GM23338 (cell line): Measurements from ENCODE around the gene FHIT. TPM values are rescaled to one million over a fixed set of nuclear protein-coding genes. Genes with fewer than 3 reads are reported as not detected.
A peak's percentile ranks its signal among the peaks of the same experiment; 100 is the strongest.

Source experiments
- ATAC-seq: fragments of 200-7000 bp; cut with Tn5 transposase; 3 replicates; pipeline ENCODE4 v1.9.1; 2020
- DNase-seq: peaks from one replicate; pipeline ENCODE4 v3.0.0-alpha.2; 2015; ENCODE audit warnings: low spot score
- H2AFZ ChIP-seq: fragments of 200-600 bp; sonication (generic); 2 replicates; pipeline ENCODE4 v1.8.0; 2016; ENCODE audit warnings: antibody characterized with exemption, mild to moderate bottlenecking, moderate library complexity
- H3F3A ChIP-seq: fragments of 200-600 bp; sonication (generic); replicated peaks from 2 replicates; pipeline ENCODE4 v1.8.0; 2017; ENCODE audit warnings: antibody characterized with exemption, mixed run types, low read depth
- H3K27ac ChIP-seq: fragments of 200-600 bp; sonication (generic); 2 replicates; pipeline ENCODE4 v1.6.1; 2016; ENCODE audit warnings: low read depth
- H3K27me3 ChIP-seq: fragments of 200-600 bp; sonication (generic); 2 replicates; pipeline ENCODE4 v1.8.0; 2016; ENCODE audit warnings: mild to moderate bottlenecking, mixed run types, moderate library complexity; ENCODE audit not compliant: insufficient read depth
- H3K36me3 ChIP-seq: fragments of 200-600 bp; sonication (generic); 2 replicates; pipeline ENCODE4 v1.8.0; 2016; ENCODE audit warnings: mild to moderate bottlenecking; ENCODE audit not compliant: insufficient read depth
- H3K4me1 ChIP-seq: fragments of 200-600 bp; sonication (generic); 2 replicates; pipeline ENCODE4 v1.8.0; 2016; ENCODE audit warnings: mild to moderate bottlenecking, moderate library complexity; ENCODE audit not compliant: insufficient read depth
- H3K4me2 ChIP-seq: fragments of 200-600 bp; sonication (generic); 2 replicates; pipeline ENCODE4 v1.7.1; 2017; ENCODE audit warnings: mixed run types
- H3K4me3 ChIP-seq: fragments of 200-600 bp; sonication (generic); 2 replicates; pipeline ENCODE4 v1.6.1; 2016; ENCODE audit warnings: mixed run types
- H3K79me2 ChIP-seq: fragments of 200-600 bp; sonication (generic); replicated peaks from 2 replicates; pipeline ENCODE4 v1.8.0; 2017; ENCODE audit warnings: mild to moderate bottlenecking; ENCODE audit not compliant: insufficient read depth
- H3K9me2 ChIP-seq: fragments of 200-600 bp; sonication (generic); 2 replicates; pipeline ENCODE4 v1.8.0; 2017; ENCODE audit not compliant: insufficient read depth
- H4K20me1 ChIP-seq: fragments of 200-600 bp; sonication (generic); replicated peaks from 2 replicates; pipeline ENCODE4 v1.8.0; 2017; ENCODE audit warnings: mild to moderate bottlenecking; ENCODE audit not compliant: insufficient read depth
- H3K27ac Mint-ChIP-seq: 2 replicates; pipeline ENCODE4 v1.8.0; 2020; ENCODE audit warnings: inconsistent platforms, mild to moderate bottlenecking, moderate library complexity, mixed read lengths
- H3K27me3 Mint-ChIP-seq: 3 replicates; pipeline ENCODE4 v1.8.0; 2022; ENCODE audit warnings: low read depth, mild to moderate bottlenecking, moderate library complexity, mixed read lengths, inconsistent platforms; ENCODE audit not compliant: insufficient read depth, poor library complexity
- H3K36me3 Mint-ChIP-seq: 3 replicates; pipeline ENCODE4 v1.8.0; 2021; ENCODE audit warnings: low read depth, mild to moderate bottlenecking, inconsistent platforms, moderate library complexity, mixed read lengths
- H3K4me1 Mint-ChIP-seq: 3 replicates; pipeline ENCODE4 v1.8.0; 2020; ENCODE audit warnings: mild to moderate bottlenecking, inconsistent platforms, mixed read lengths
- H3K4me3 Mint-ChIP-seq: 3 replicates; pipeline ENCODE4 v1.8.0; 2021; ENCODE audit warnings: moderate library complexity, mild to moderate bottlenecking, inconsistent platforms, mixed read lengths
- H3K9me3 Mint-ChIP-seq: 3 replicates; pipeline ENCODE4 v1.8.0; 2020; ENCODE audit warnings: moderate library complexity, mild to moderate bottlenecking, inconsistent platforms, mixed read lengths
- CTCF ChIP-seq, 2 experiments: fragments of 200-600 bp in 1 of 2; sonication (generic) in 1 of 2; conservative IDR thresholded peaks; 2 replicates each; pipeline versions ENCODE4 v1.5.1 to v1.6.1; 2016 to 2017; ENCODE audit warnings: antibody characterized with exemption in 2 of 2, low read depth in 2 of 2, mild to moderate bottlenecking in 2 of 2, moderate library complexity in 1 of 2
- POLR2AphosphoS5 ChIP-seq: IDR thresholded peaks from 2 replicates; pipeline ENCODE4 v1.6.1; 2016; ENCODE audit warnings: antibody characterized with exemption, low read depth
- REST ChIP-seq: IDR thresholded peaks from one replicate; pipeline ENCODE4 v1.6.1; 2018; ENCODE audit warnings: antibody characterized with exemption; ENCODE audit not compliant: unreplicated experiment
- STAT1 ChIP-seq: IDR thresholded peaks from one replicate; pipeline ENCODE4 v1.6.1; 2016; ENCODE audit warnings: antibody characterized with exemption; ENCODE audit not compliant: unreplicated experiment
- ZNF114 ChIP-seq: fragments of 250-450 bp; sonication (Bioruptor Pico); IDR thresholded peaks from 2 replicates; pipeline ENCODE4 v1.5.0; 2020; ENCODE audit warnings: mild to moderate bottlenecking, moderate library complexity
- polyA plus RNA-seq: library from polyadenylated mRNA; unstranded; fragments of >200 nt; fragmentation: Nextera tagmentation; extraction: Ambion mirVana; gene quantifications from 2 replicates; pipeline ENCODE4 v1.2.1, GENCODE V29; 2016
- total RNA-seq: library from RNA; depleted of rRNA; stranded (reverse); fragments of >200 nt; shearing (Covaris generic); gene quantifications from 2 replicates; pipeline ENCODE4 v1.2.3, GENCODE V29; 2014

FHIT gene
- total and polyA plus RNA-seq, 2 experiments from 2014 or later = 3.0 to 8.3 TPM

- peak; percentile 46 to 52 for TF ChIP-seq CTCF (conservative IDR thresholded peaks at IDR 0.05; ENCODE audit: low read depth in 2 of 2)
- TF ChIP-seq REST = no peak
- peaks cover 29% of the 10 kb centered on the region for H3K4me1 ChIP-seq
- Mint-ChIP-seq H3K27ac (0 out of 2 replicates have a peak overlapping the region, but pooled peaks have one; percentile 39), H3K9me3 (0 out of 3 replicates have a peak, but pooled peaks cover 2% of the 10 kb centered on the region), H3K27me3 (peaks cover 16% of the 10 kb centered on the region), H3K4me1 (peaks cover 37% of the 10 kb centered on the region), H3K36me3 (no peaks in the 10 kb centered on the region; the same call in 2 of the 3 replicates), H3K4me3 (no peak overlapping the region)
- no peak overlapping the region for H3K4me3 ChIP-seq
- no peak overlapping the region for H3K27ac ChIP-seq
- no peaks in the 10 kb centered on the region for H3K27me3 ChIP-seq
- H3K36me3 ChIP-seq = no peaks in the 10 kb centered on the region
- ATAC-seq (peak; percentile 35), DNase-seq (peak; percentile 61)
- no peaks in the 10 kb centered on the region for H3K79me2 ChIP-seq
- no peaks in the 10 kb centered on the region for H4K20me1 ChIP-seq
- H2AFZ ChIP-seq = peak overlapping the region; percentile 4; the same call in 1 of the 2 replicates
- no peak overlapping the region for H3K4me2 ChIP-seq
- no peaks in the 10 kb centered on the region for H3F3A ChIP-seq
- 0 out of 2 replicates have a peak, but pooled peaks cover 8% of the 10 kb centered on the region for H3K9me2 ChIP-seq
Measured at GRCh38 chr3:59809710-59810444, 1441.4 kb downstream of the FHIT start.

GRCh38 chr3:59809016-59809415, 1442.2 kb downstream of the FHIT start:
- no peaks in the 10 kb centered on the region for H3K27me3 ChIP-seq
- TF ChIP-seq STAT1 (no peak), POLR2AphosphoS5 (no peak), ZNF114 (CRISPR knock-in tag) (no peak)
- no peaks in the 10 kb centered on the region for H4K20me1 ChIP-seq
- H3K4me1 Mint-ChIP-seq = peaks cover 36% of the 10 kb centered on the region
- H3K79me2 ChIP-seq = no peaks in the 10 kb centered on the region
- H2AFZ ChIP-seq = no peak overlapping the region
- no peaks in the 10 kb centered on the region for H3K9me3 Mint-ChIP-seq
- no peaks in the 10 kb centered on the region for H3F3A ChIP-seq
- DNase-seq = no peak
- H3K36me3 ChIP-seq = no peaks in the 10 kb centered on the region
- no peak overlapping the region for H3K27ac Mint-ChIP-seq
- no peak overlapping the region for H3K4me3 Mint-ChIP-seq
- H3K9me2 ChIP-seq = 0 out of 2 replicates have a peak, but pooled peaks cover 8% of the 10 kb centered on the region
- H3K36me3 Mint-ChIP-seq = no peaks in the 10 kb centered on the region
- no peak for ATAC-seq
- no peak overlapping the region for H3K27ac ChIP-seq
- peaks cover 25% of the 10 kb centered on the region for H3K4me1 ChIP-seq
- H3K4me3 ChIP-seq = no peak overlapping the region
- no peak overlapping the region for H3K4me2 ChIP-seq
- peaks cover 16% of the 10 kb centered on the region for H3K27me3 Mint-ChIP-seq
